ENCODE measurements around the gene CHD9.

GRCh38 chr16:53297477-53297876 lies 242.7 kb downstream of the CHD9 start:
- TF ChIP-seq CTCF (conservative IDR thresholded peaks at IDR 0.05) (no peak), EZH2 (IDR thresholded peaks at IDR 0.05; ENCODE audit: low read depth) (no peak)

All from PC-9 (cell line).